HepG2 (cell line): ENCODE data around the gene ZNF22. TPM values are rescaled to one million over a fixed set of nuclear protein-coding genes. Genes with fewer than 3 reads are reported as not detected.

Source experiments
- HNF4A ChIP-seq: sonication (generic); formaldehyde crosslinking; IDR thresholded peaks from 2 replicates; pipeline ENCODE4 v1.4.0; 2020; ENCODE audit warnings: missing genetic modification reagents
- KDM2A ChIP-seq: sonication (generic); formaldehyde crosslinking; IDR thresholded peaks from 2 replicates; pipeline ENCODE4 v1.4.0; 2020; ENCODE audit warnings: low read depth, missing genetic modification reagents, borderline replicate concordance
- KMT2A ChIP-seq: sonication (generic); formaldehyde crosslinking; IDR thresholded peaks from 2 replicates; pipeline ENCODE4 v1.4.0; 2020; ENCODE audit warnings: missing genetic modification reagents
- MXI1 ChIP-seq: IDR thresholded peaks from 3 replicates; pipeline ENCODE4 v1.6.1; 2012; ENCODE audit warnings: low read depth, low read length, inconsistent platforms, borderline replicate concordance
- NFE2L1 ChIP-seq: sonication (generic); formaldehyde crosslinking; IDR thresholded peaks from 2 replicates; pipeline ENCODE4 v1.4.0; 2020; ENCODE audit warnings: missing genetic modification reagents, mild to moderate bottlenecking, borderline replicate concordance
- NFRKB ChIP-seq: fragments of 450-650 bp; IDR thresholded peaks from 2 replicates; pipeline ENCODE4 v1.6.1; 2017
- ONECUT2 ChIP-seq: sonication (generic); formaldehyde crosslinking; IDR thresholded peaks from 2 replicates; pipeline ENCODE4 v1.4.0; 2020; ENCODE audit warnings: missing genetic modification reagents
- PHF20 ChIP-seq: sonication (generic); formaldehyde crosslinking; IDR thresholded peaks from 2 replicates; pipeline ENCODE4 v1.5.0; 2020; ENCODE audit warnings: mild to moderate bottlenecking, missing genetic modification reagents
- PHF8 ChIP-seq: sonication (generic); formaldehyde crosslinking; IDR thresholded peaks from 2 replicates; pipeline ENCODE4 v1.5.0; 2020; ENCODE audit warnings: missing genetic modification reagents
- PLRG1 ChIP-seq: fragments of 450-650 bp; conservative IDR thresholded peaks from 2 replicates; pipeline ENCODE4 v1.6.1; 2016
- SAFB2 ChIP-seq: sonication (generic); formaldehyde crosslinking; IDR thresholded peaks from 2 replicates; pipeline ENCODE4 v1.5.1; 2020; ENCODE audit warnings: missing genetic modification reagents, low read depth, mild to moderate bottlenecking, borderline replicate concordance
- ZBTB8A ChIP-seq: sonication (generic); formaldehyde crosslinking; IDR thresholded peaks from 2 replicates; pipeline ENCODE4 v1.4.0; 2020; ENCODE audit warnings: mild to moderate bottlenecking, low read depth, missing genetic modification reagents, borderline replicate concordance
- ZNF124 ChIP-seq: sonication (generic); formaldehyde crosslinking; IDR thresholded peaks from 2 replicates; pipeline ENCODE4 v1.4.0; 2020; ENCODE audit warnings: missing genetic modification reagents
- ZNF207 ChIP-seq: fragments of 450-650 bp; IDR thresholded peaks from 2 replicates; pipeline ENCODE4 v1.6.1; 2016; ENCODE audit warnings: antibody characterized with exemption, borderline replicate concordance
- ZNF335 ChIP-seq: sonication (generic); formaldehyde crosslinking; IDR thresholded peaks from 2 replicates; pipeline ENCODE4 v1.4.0; 2020; ENCODE audit warnings: missing genetic modification reagents
- ZNF451 ChIP-seq: sonication (generic); formaldehyde crosslinking; IDR thresholded peaks from 2 replicates; pipeline ENCODE4 v1.5.0; 2020; ENCODE audit warnings: mild to moderate bottlenecking, missing genetic modification reagents
- ZNF460 ChIP-seq: sonication (generic); formaldehyde crosslinking; IDR thresholded peaks from 2 replicates; pipeline ENCODE4 v1.5.1; 2020; ENCODE audit warnings: missing genetic modification reagents, mild to moderate bottlenecking, borderline replicate concordance
- ZNF484 ChIP-seq: sonication (generic); formaldehyde crosslinking; IDR thresholded peaks from 2 replicates; pipeline ENCODE4 v1.5.1; 2020; ENCODE audit warnings: mild to moderate bottlenecking, low read depth, missing genetic modification reagents, borderline replicate concordance
- ZNF644 ChIP-seq: IDR thresholded peaks from 2 replicates; pipeline ENCODE4 v1.6.1; 2016; ENCODE audit warnings: low read depth
- ZSCAN12 ChIP-seq: sonication (generic); formaldehyde crosslinking; IDR thresholded peaks from 2 replicates; pipeline ENCODE4 v1.9.0; 2021; ENCODE audit warnings: mild to moderate bottlenecking, missing genetic modification reagents
- polyA plus RNA-seq, 8 experiments: library from polyadenylated mRNA; depleted of rRNA in 3 of 8; stranded (reverse) in 7 of 8; unstranded in 1 of 8; fragments of >200 nt; fragmentation: Illumina TruSeq in 4 of 8; extraction: Trizol in 4 of 8; gene quantifications; 2 replicates each; pipeline versions ENCODE4 v1.2.1 to v1.2.3, GENCODE V29; 2011 to 2016; ENCODE audit warnings: low read depth in 4 of 8, missing spikeins in 1 of 8, mixed read lengths in 1 of 8; ENCODE audit not compliant: insufficient read depth in 1 of 8
- total RNA-seq, 5 experiments: library from RNA; depleted of rRNA; stranded (reverse); fragments of >200 nt; fragmentation: Illumina TruSeq; extraction: Trizol; gene quantifications; 2 replicates each; pipeline ENCODE4 v1.2.3, GENCODE V29; 2016; ENCODE audit warnings: low read depth in 1 of 5
- TF ChIP-seq, protein P1 (sequence below): sonication (generic); formaldehyde crosslinking; IDR thresholded peaks from 2 replicates; pipeline ENCODE4 v1.4.0; 2020; ENCODE audit warnings: missing genetic modification reagents
- TF ChIP-seq, protein P2 (sequence below): sonication (generic); formaldehyde crosslinking; IDR thresholded peaks from 2 replicates; pipeline ENCODE4 v1.5.0; 2020; ENCODE audit warnings: missing genetic modification reagents, mild to moderate bottlenecking, borderline replicate concordance
- TF ChIP-seq, protein P3 (sequence below): sonication (generic); formaldehyde crosslinking; IDR thresholded peaks from 2 replicates; pipeline ENCODE4 v1.4.0; 2020; ENCODE audit warnings: missing genetic modification reagents, borderline replicate concordance
- TF ChIP-seq, protein P4 (sequence below): sonication (generic); formaldehyde crosslinking; IDR thresholded peaks from 2 replicates; pipeline ENCODE4 v1.4.0; 2020; ENCODE audit warnings: mild to moderate bottlenecking, missing genetic modification reagents
- TF ChIP-seq, protein P5 (sequence below): sonication (generic); formaldehyde crosslinking; IDR thresholded peaks from 2 replicates; pipeline ENCODE4 v1.8.0; 2022; ENCODE audit warnings: mild to moderate bottlenecking, missing genetic modification reagents, borderline replicate concordance

ZNF22 gene
- total and polyA plus RNA-seq, 2 of the 13 experiments (the other 11 are each of a cell fraction or from before 2014, with no cell fraction given), result 0.40 to 1.3 TPM

DNA sequence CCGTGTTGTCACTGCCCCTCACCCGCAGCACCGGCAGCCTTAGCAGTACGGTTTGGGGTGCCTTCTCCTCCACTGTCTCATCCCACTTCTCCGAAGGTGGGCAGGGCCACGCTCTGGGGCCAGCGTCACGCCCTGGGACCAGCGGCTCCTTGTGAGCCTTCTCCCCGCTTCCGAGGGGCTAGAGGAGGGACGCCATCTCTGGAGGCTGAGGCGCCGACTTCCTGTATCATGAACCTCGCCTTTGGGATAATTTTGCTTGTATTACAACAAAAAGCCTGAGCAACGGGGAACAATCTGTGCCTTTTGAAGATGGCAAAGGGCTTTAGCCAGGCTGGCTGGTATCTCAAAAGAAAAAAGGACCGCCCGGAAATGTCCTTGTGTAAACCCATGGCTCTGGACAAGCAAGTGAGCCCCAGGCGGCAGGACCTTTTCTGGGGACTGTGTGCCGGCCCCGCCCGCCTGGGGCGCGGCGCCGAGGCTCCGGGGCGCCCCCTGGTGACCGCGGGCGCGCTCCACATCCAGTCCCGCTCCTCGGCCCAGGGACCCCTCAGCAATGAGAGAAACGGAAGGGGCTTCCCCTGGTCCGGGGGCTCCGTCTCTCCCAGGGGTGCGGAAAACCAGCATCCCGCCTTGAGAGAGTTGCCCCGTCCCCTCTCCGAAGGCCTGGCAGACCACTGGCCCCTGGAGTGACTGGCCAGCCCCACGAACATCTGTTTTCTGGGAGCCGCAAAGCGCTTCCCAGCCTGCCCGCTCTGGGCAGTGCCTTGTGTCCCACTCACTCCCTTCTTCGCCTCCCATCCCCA, 25.9 kb upstream of the ZNF22 start (continued):
- TF ChIP-seq, protein P1, sequence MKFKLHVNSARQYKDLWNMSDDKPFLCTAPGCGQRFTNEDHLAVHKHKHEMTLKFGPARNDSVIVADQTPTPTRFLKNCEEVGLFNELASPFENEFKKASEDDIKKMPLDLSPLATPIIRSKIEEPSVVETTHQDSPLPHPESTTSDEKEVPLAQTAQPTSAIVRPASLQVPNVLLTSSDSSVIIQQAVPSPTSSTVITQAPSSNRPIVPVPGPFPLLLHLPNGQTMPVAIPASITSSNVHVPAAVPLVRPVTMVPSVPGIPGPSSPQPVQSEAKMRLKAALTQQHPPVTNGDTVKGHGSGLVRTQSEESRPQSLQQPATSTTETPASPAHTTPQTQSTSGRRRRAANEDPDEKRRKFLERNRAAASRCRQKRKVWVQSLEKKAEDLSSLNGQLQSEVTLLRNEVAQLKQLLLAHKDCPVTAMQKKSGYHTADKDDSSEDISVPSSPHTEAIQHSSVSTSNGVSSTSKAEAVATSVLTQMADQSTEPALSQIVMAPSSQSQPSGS (CRISPR knock-in tag), result no peak
- no peak for TF ChIP-seq ZNF335
- no peak for TF ChIP-seq ZSCAN12 (CRISPR knock-in tag)
- no peak for TF ChIP-seq ONECUT2
- no peak for TF ChIP-seq KMT2A (CRISPR knock-in tag)
- no peak for TF ChIP-seq NFRKB
- TF ChIP-seq, protein P2, sequence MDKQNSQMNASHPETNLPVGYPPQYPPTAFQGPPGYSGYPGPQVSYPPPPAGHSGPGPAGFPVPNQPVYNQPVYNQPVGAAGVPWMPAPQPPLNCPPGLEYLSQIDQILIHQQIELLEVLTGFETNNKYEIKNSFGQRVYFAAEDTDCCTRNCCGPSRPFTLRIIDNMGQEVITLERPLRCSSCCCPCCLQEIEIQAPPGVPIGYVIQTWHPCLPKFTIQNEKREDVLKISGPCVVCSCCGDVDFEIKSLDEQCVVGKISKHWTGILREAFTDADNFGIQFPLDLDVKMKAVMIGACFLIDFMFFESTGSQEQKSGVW (CRISPR knock-in tag), result no peak
- no peak for TF ChIP-seq NFE2L1 (CRISPR knock-in tag)
- TF ChIP-seq MXI1, result peak; percentile 44; the same call in 1 of the 3 replicates
- TF ChIP-seq SAFB2 (CRISPR knock-in tag), result no peak
- no peak for TF ChIP-seq ZNF644 (CRISPR knock-in tag)
- TF ChIP-seq, protein P3, sequence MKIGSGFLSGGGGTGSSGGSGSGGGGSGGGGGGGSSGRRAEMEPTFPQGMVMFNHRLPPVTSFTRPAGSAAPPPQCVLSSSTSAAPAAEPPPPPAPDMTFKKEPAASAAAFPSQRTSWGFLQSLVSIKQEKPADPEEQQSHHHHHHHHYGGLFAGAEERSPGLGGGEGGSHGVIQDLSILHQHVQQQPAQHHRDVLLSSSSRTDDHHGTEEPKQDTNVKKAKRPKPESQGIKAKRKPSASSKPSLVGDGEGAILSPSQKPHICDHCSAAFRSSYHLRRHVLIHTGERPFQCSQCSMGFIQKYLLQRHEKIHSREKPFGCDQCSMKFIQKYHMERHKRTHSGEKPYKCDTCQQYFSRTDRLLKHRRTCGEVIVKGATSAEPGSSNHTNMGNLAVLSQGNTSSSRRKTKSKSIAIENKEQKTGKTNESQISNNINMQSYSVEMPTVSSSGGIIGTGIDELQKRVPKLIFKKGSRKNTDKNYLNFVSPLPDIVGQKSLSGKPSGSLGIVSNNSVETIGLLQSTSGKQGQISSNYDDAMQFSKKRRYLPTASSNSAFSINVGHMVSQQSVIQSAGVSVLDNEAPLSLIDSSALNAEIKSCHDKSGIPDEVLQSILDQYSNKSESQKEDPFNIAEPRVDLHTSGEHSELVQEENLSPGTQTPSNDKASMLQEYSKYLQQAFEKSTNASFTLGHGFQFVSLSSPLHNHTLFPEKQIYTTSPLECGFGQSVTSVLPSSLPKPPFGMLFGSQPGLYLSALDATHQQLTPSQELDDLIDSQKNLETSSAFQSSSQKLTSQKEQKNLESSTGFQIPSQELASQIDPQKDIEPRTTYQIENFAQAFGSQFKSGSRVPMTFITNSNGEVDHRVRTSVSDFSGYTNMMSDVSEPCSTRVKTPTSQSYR (CRISPR knock-in tag), result peak; percentile 75; the same call in 1 of the 2 replicates
- no peak for TF ChIP-seq ZBTB8A
- TF ChIP-seq ZNF451, result no peak
- TF ChIP-seq ZNF124 (CRISPR knock-in tag), result no peak
- no peak for TF ChIP-seq ZNF484
- TF ChIP-seq, protein P4, sequence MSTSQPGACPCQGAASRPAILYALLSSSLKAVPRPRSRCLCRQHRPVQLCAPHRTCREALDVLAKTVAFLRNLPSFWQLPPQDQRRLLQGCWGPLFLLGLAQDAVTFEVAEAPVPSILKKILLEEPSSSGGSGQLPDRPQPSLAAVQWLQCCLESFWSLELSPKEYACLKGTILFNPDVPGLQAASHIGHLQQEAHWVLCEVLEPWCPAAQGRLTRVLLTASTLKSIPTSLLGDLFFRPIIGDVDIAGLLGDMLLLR (CRISPR knock-in tag), result no peak
- no peak for TF ChIP-seq PHF20
- TF ChIP-seq ZNF460 (CRISPR knock-in tag), result no peak
- TF ChIP-seq HNF4A (CRISPR knock-in tag), result no peak
- TF ChIP-seq PHF8, result no peak
- peak; percentile 70 for TF ChIP-seq KDM2A
- TF ChIP-seq PLRG1, result no peak
- TF ChIP-seq, protein P5, sequence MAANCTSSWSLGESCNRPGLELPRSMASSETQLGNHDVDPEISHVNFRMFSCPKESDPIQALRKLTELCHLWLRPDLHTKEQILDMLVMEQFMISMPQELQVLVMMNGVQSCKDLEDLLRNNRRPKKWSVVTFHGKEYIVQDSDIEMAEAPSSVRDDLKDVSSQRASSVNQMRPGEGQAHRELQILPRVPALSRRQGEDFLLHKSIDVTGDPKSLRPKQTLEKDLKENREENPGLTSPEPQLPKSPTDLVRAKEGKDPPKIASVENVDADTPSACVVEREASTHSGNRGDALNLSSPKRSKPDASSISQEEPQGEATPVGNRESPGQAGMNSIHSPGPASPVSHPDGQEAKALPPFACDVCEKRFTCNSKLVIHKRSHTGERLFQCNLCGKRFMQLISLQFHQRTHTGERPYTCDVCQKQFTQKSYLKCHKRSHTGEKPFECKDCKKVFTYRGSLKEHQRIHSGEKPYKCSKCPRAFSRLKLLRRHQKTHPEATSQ (CRISPR knock-in tag), result no peak
- TF ChIP-seq ZNF207, result no peak
